Endodermal cell (in vitro differentiated cells): Measurements from ENCODE around the gene AKNAD1. TPM values are rescaled to one million over a fixed set of nuclear protein-coding genes. Genes with fewer than 3 reads are reported as not detected.

ENCODE experiments used
- DNase-seq: peaks from one replicate; pipeline ENCODE4 v3.0.0-alpha.2; 2017
- H3K27ac ChIP-seq: 2 replicates; pipeline ENCODE4 v1.5.1; 2013; ENCODE audit warnings: mild to moderate bottlenecking, low read depth, low read length, moderate library complexity
- H3K27me3 ChIP-seq: 2 replicates; pipeline ENCODE4 v1.6.1; 2013; ENCODE audit warnings: mild to moderate bottlenecking, low read length, moderate library complexity; ENCODE audit not compliant: insufficient read depth, control insufficient read depth, poor library complexity, severe bottlenecking
- H3K36me3 ChIP-seq: 2 replicates; pipeline ENCODE4 v1.7.0; 2013; ENCODE audit warnings: mild to moderate bottlenecking, low read length, moderate library complexity; ENCODE audit not compliant: control insufficient read depth, insufficient read depth
- H3K4me1 ChIP-seq: one replicate; pipeline ENCODE4 v1.7.0; 2013; ENCODE audit warnings: low read length; ENCODE audit not compliant: control insufficient read depth, insufficient read depth
- H3K4me3 ChIP-seq: 2 replicates; pipeline ENCODE4 v1.5.1; 2013; ENCODE audit warnings: mild to moderate bottlenecking, low read length, moderate library complexity
- H3K9ac ChIP-seq: 2 replicates; pipeline ENCODE4 v1.6.1; 2013; ENCODE audit warnings: mild to moderate bottlenecking, low read length, moderate library complexity; ENCODE audit not compliant: poor library complexity, severe bottlenecking; ENCODE audit errors: extremely low read depth
- H3K9me3 ChIP-seq: 2 replicates; pipeline ENCODE4 v1.6.1; 2013; ENCODE audit warnings: mild to moderate bottlenecking, low read length, moderate library complexity; ENCODE audit not compliant: control insufficient read depth
- H3K27ac Mint-ChIP-seq: 2 replicates; pipeline ENCODE4 v1.8.0; 2020; ENCODE audit warnings: mixed read lengths
- H3K27me3 Mint-ChIP-seq: 2 replicates; pipeline ENCODE4 v1.8.0; 2021; ENCODE audit warnings: mild to moderate bottlenecking, mixed read lengths; ENCODE audit not compliant: insufficient read depth
- H3K36me3 Mint-ChIP-seq: 2 replicates; pipeline ENCODE4 v1.8.0; 2020; ENCODE audit warnings: low read depth, mixed read lengths
- H3K4me1 Mint-ChIP-seq: 2 replicates; pipeline ENCODE4 v1.8.0; 2020; ENCODE audit warnings: mixed read lengths
- H3K4me3 Mint-ChIP-seq: 2 replicates; pipeline ENCODE4 v1.8.0; 2020; ENCODE audit warnings: mild to moderate bottlenecking, moderate library complexity, mixed read lengths
- H3K9me3 Mint-ChIP-seq: 2 replicates; pipeline ENCODE4 v1.8.0; 2020; ENCODE audit warnings: mild to moderate bottlenecking, mixed read lengths
- CTCF ChIP-seq: fragments of 200-600 bp; sonication (generic); conservative IDR thresholded peaks from 2 replicates; pipeline ENCODE4 v1.5.0; 2021; ENCODE audit warnings: antibody characterized with exemption, mild to moderate bottlenecking
- WGBS, 2 experiments: methylation state at CpG; one replicate each; pipeline versions ENCODE4 v1.1.5 to v1.1.7; 2013; ENCODE audit warnings: missing lambda C conversion rate in 2 of 2, mixed read lengths in 1 of 2; ENCODE audit not compliant: insufficient coverage in 1 of 2, insufficient read length in 1 of 2; 5-methylcytosine and 5-hydroxymethylcytosine counted together
- total RNA-seq, 2 donors: library from RNA; stranded (reverse); fragmentation: NEBNext Ultra II Directional in 1 of 2; extraction: Animal tissue kit (Norgen Biotek cat#: 25700) in 1 of 2; gene quantifications; 2 replicates in 1 of 2; 3 replicates in 1 of 2; pipeline ENCODE4 v1.2.1, GENCODE V29; 2021

The AKNAD1 gene
- total RNA-seq, 2 donors from 2014 or later = 0.20 to 2.0 TPM

- 89% methylated on average over 1 of the region's 1 CpG; no CpG with 5 or more reads in 1 of the 2 experiments for WGBS, 2 experiments
- Histone ChIP-seq H3K9me3 (no peaks in the 10 kb centered on the region), H3K4me1 (no peaks in the 10 kb centered on the region), H3K9ac (no peak overlapping the region), H3K27ac (no peak overlapping the region), H3K4me3 (no peak overlapping the region), H3K27me3 (no peaks in the 10 kb centered on the region), H3K36me3 (peaks cover 75% of the 10 kb centered on the region)
- H3K36me3 Mint-ChIP-seq = peaks cover 52% of the 10 kb centered on the region
- H3K4me1 Mint-ChIP-seq = no peaks in the 10 kb centered on the region
- no peak for DNase-seq
- H3K27me3 Mint-ChIP-seq = no peaks in the 10 kb centered on the region
- no peak overlapping the region for H3K4me3 Mint-ChIP-seq
- no peaks in the 10 kb centered on the region for H3K9me3 Mint-ChIP-seq
- no peak for TF ChIP-seq CTCF
- H3K27ac Mint-ChIP-seq = no peak overlapping the region
These were observed 57.9 kb downstream of the AKNAD1 start for GRCh38 chr1:108799001-108799400.

- H3K27ac ChIP-seq = no peak overlapping the region
- peaks cover 36% of the 10 kb centered on the region for H3K9me3 ChIP-seq
- Mint-ChIP-seq H3K36me3 (peaks cover 75% of the 10 kb centered on the region), H3K27me3 (no peaks in the 10 kb centered on the region), H3K4me3 (no peak overlapping the region), H3K9me3 (peaks cover 37% of the 10 kb centered on the region), H3K27ac (no peak overlapping the region), H3K4me1 (no peaks in the 10 kb centered on the region)
- WGBS, 2 experiments = 97% methylated on average over 1 of the region's 2 CpGs; no CpG with 5 or more reads in 1 of the 2 experiments
- no peaks in the 10 kb centered on the region for H3K27me3 ChIP-seq
- DNase-seq = no peak
- peak overlapping the region; percentile 53 for H3K4me3 ChIP-seq
- H3K4me1 ChIP-seq = no peaks in the 10 kb centered on the region
- H3K9ac ChIP-seq = no peak overlapping the region
- TF ChIP-seq CTCF = no peak
- H3K36me3 ChIP-seq = peaks cover 72% of the 10 kb centered on the region
These were observed 64.5 kb downstream of the AKNAD1 start for GRCh38 chr1:108792420-108792819.

- no peaks in the 10 kb centered on the region for H3K27me3 ChIP-seq
- Mint-ChIP-seq H3K36me3 (peaks cover 81% of the 10 kb centered on the region), H3K27ac (no peak overlapping the region), H3K27me3 (no peaks in the 10 kb centered on the region), H3K9me3 (peaks cover 44% of the 10 kb centered on the region), H3K4me1 (no peaks in the 10 kb centered on the region), H3K4me3 (no peak overlapping the region)
- H3K9ac ChIP-seq = no peak overlapping the region
- no peaks in the 10 kb centered on the region for H3K4me1 ChIP-seq
- 100% methylated on average over 1 of the region's 1 CpG for WGBS, 2 experiments
- no peak for TF ChIP-seq CTCF
- no peak overlapping the region for H3K27ac ChIP-seq
- peak overlapping the region; percentile 53 for H3K4me3 ChIP-seq
- no peak for DNase-seq
- peaks cover 73% of the 10 kb centered on the region for H3K36me3 ChIP-seq
- H3K9me3 ChIP-seq = peaks cover 43% of the 10 kb centered on the region
These were observed 65.1 kb downstream of the AKNAD1 start for GRCh38 chr1:108791790-108792189.
